NCI-H345 treated with DMSO at 0.1 percent for 48 hours (cell line): ENCODE measurements around the gene OR1F1.

ENCODE experiments used
- DNase-seq: peaks from one replicate; lab custom pipeline; 2025; ENCODE audit not compliant: unreplicated experiment; lab: John Stamatoyannopoulos, UW

Gene OR1F1

DNA sequence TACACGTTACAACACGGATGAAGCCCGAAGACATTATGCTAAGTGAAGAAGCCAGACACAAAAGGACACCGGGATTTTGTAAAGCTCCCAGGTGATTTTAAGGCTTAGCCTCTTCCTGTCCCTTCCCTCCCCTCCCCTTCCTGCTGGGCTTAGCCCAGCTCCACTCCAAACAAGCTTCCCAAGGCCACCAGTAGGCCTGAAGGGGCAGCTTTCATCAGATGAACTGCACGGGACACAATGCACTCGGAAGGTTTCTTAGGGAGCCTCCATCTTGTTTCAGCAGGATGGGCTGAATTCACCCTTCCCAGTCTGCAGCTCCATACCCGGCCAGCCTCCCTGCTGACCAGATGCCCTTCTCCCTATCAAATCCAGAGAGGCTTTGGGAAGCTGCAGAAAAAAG, 58.0 kb downstream of the OR1F1 start:
- no peak for DNase-seq

DNA sequence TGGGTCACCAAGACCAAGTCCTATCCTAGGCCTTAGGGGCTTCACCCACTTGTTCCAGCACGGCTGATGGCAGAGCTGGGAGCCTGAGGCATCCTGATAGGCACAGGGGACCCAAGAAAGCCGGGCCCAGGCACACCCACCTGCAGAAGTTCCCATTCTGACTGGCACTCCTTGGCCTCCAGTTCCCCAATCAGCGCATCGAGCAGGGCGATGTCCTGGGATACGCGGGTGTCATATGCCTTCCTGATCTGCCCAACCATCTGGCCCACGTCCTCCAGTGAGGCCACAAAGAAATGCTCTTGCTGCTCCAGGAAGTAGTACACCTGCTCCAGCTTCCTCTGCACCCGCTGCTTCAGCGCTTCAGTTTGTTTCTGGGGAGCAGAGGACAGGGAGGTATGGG, 58.9 kb downstream of the OR1F1 start:
- no peak for DNase-seq

DNA sequence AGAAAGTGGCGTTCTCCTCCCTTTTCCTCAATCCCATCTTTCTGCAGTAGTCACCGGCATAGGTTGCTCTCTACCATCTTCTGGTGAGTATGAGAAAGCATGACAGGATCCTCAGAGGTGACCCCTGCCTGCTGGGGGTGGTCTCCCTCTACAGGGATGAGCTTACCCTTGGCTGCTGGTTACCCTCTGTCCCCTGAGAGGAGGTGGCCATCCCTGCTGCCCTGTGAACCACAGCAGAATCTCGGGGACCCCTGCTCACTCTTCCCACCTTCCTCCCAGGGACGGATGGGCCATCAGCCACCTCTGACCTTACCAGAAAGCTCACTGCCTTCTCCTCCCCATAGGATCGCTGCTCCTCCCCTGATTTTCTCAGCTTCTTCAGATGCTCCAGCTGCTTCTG, 60.6 kb downstream of the OR1F1 start:
- no peak for DNase-seq

DNA sequence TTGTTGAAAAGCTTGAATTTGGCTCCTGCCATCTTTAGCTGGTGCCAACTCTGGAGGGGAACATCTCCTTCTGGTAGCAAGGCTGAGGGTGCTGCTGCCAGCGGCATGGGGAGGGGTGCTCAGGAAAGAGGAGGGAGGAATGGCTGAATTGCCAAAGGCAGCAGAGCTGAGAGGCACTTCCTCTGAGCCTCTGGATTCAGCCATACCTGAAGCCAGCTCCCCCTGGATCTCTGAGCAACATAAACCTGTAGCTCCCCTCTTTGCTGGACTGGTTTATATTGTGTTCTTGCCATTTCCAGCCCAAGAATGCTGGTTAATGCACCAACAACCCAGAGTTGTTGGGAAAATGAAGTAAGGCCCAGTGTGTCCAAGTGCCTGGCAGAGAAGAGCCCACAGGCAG, 61.0 kb downstream of the OR1F1 start:
- DNase-seq: no peak

DNA sequence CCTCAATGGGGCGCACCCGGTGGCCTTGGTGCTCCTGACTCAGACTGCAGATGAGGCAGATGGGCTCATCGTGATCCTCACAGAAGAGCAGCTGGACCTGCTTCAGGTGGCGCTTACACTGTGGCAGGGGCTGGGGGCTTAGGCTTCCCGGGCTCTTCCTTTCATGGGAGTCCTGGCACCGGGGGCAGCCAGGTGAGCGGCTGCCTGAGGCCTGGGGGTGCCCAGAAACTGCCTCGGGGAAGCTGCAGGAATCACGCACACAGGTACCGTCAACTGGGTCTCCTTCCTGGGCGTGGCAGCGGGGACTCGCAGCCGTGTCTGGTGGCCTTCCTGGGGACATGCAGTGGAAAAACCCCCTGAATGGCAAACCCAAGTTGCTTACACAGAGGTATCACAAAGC, 61.4 kb downstream of the OR1F1 start:
- DNase-seq: no peak

DNA sequence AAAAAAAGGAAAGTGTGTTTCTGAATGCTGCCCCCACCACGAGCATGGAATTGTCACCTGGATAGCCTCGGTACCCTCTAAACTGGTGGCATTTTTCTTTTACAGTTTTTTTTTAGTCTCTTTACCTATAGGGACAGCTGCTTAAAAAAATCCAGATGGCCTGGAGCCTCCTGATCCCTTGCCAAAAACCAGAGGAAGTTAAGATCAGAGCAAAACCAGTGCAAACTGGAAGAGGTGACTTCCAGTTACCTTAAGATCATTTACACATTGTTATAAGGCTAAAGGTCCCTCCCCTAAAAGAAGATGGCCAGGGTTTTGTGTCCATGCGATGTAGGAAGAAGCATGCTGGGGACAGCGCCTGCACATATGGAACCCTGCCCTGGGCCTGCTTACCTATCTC, 65.0 kb downstream of the OR1F1 start:
- no peak for DNase-seq

DNA sequence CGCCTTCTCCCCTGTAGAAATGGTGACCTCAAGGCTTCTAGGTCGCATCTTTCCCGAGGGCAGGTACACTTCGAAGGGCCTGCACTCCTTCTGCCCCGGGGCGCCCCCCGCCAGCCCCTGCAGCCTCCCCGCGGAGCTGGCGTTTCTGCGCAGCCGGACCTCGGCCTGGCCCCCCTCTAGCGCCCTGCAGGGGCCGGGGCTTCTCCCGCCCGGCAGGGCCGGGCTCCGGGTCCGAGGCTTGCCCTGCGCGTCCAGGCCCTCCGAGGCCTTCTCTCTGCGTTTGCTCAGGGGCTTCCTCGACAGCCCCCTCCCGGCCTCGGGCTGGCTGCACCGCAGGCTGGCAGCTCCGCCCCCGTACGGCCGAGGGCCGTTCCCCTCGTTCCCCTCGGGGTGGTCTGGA, 66.3 kb downstream of the OR1F1 start:
- DNase-seq: no peak
